Panc1 (cell line): Measurements from ENCODE around the gene GON4L. TPM values are rescaled to one million over a fixed set of nuclear protein-coding genes. Genes with fewer than 3 reads are reported as not detected.

ENCODE experiments used
- ATAC-seq: fragments of 200-7000 bp; cut with Tn5 transposase; 2 replicates; pipeline ENCODE4 v1.9.1; 2020; ENCODE audit warnings: mild to moderate bottlenecking, moderate library complexity
- BruUV-seq: library from RNA; stranded (reverse); fragments of 400-500 nt; replicated peaks from 2 replicates; lab custom pipeline; 2021; lab: Mats Ljungman, UMichigan
- CTCF ChIA-PET: fragments of 300-600 bp; sonication (Branson Sonifier 250); formaldehyde crosslinking; loops from one replicate; lab custom pipeline; 2022; ENCODE audit warnings: antibody characterized with exemption; lab: Charles Lee
- POLR2A ChIA-PET: fragments of 300-600 bp; sonication (Branson Sonifier 250); formaldehyde crosslinking; loops from one replicate; lab custom pipeline; 2022; ENCODE audit warnings: antibody characterized with exemption; lab: Charles Lee
- DNase-seq: peaks from one replicate; pipeline ENCODE4 v3.0.0-alpha.2; 2010; ENCODE audit warnings: low read depth, low spot score
- H3K27ac ChIP-seq: 2 replicates; pipeline ENCODE4 v1.5.1; 2011; ENCODE audit warnings: mild to moderate bottlenecking, low read length, inconsistent platforms
- H3K27me3 ChIP-seq: fragments of 200-500 bp; sonication (Bioruptor generic); 2 replicates; pipeline ENCODE4 v1.6.0; 2014; ENCODE audit warnings: low read length, inconsistent platforms; ENCODE audit not compliant: control insufficient read depth, insufficient read depth
- H3K36me3 ChIP-seq: fragments of 200-500 bp; sonication (Bioruptor generic); 2 replicates; pipeline ENCODE4 v1.5.1; 2014; ENCODE audit warnings: inconsistent platforms, mild to moderate bottlenecking, low read length, moderate library complexity; ENCODE audit not compliant: control insufficient read depth, insufficient read depth
- H3K4me1 ChIP-seq: 2 replicates; pipeline ENCODE4 v1.5.1; 2011; ENCODE audit warnings: inconsistent platforms, mild to moderate bottlenecking, low read length, moderate library complexity; ENCODE audit not compliant: control insufficient read depth, insufficient read depth
- H3K4me3 ChIP-seq, 2 experiments: 2 replicates each; pipeline ENCODE4 v1.5.1; 2011 to 2012; ENCODE audit warnings: low read depth in 2 of 2, low read length in 2 of 2, mild to moderate bottlenecking in 2 of 2, inconsistent platforms in 1 of 2, moderate library complexity in 1 of 2
- H3K9me3 ChIP-seq: fragments of 200-500 bp; sonication (Bioruptor generic); 2 replicates; pipeline ENCODE4 v1.5.1; 2014; ENCODE audit warnings: low read depth, mild to moderate bottlenecking, inconsistent platforms, low read length, moderate library complexity; ENCODE audit not compliant: control insufficient read depth, insufficient read depth
- POLR2AphosphoS5 ChIP-seq: IDR thresholded peaks from 2 replicates; pipeline ENCODE4 v1.6.1; 2012; ENCODE audit warnings: mild to moderate bottlenecking, low read depth, low read length, moderate library complexity
- REST ChIP-seq, 2 experiments: IDR thresholded peaks; 2 replicates each; pipeline ENCODE4 v1.6.1; 2011 to 2012; ENCODE audit warnings: low read depth in 2 of 2, control low read depth in 1 of 2, low read length in 1 of 2, mild to moderate bottlenecking in 1 of 2, moderate library complexity in 1 of 2; ENCODE audit not compliant: insufficient read depth in 1 of 2
- SIN3A ChIP-seq: IDR thresholded peaks from 2 replicates; pipeline ENCODE4 v1.6.1; 2012; ENCODE audit warnings: low read depth, mild to moderate bottlenecking, low read length, moderate library complexity, borderline replicate concordance; ENCODE audit not compliant: insufficient read depth
- TCF7L2 ChIP-seq: IDR thresholded peaks from 2 replicates; pipeline ENCODE4 v1.6.1; 2011; ENCODE audit warnings: mild to moderate bottlenecking, low read depth, low read length, inconsistent platforms
- in situ Hi-C: cut with HindIII; loops from 2 replicates; pipeline ENCODE4 v1.10.0; 2016; ENCODE audit warnings: low sequenced_read_pairs, low pct_unique_long_range_greater_than_20kb
- intact Hi-C: fragments of 100-400 bp; cut with micrococcal nuclease; formaldehyde crosslinking; loops from one replicate; pipeline ENCODE4 v1.10.0; 2022; ENCODE audit not compliant: unreplicated experiment
- total RNA-seq: library from RNA; stranded (reverse); gene quantifications from one replicate; pipeline ENCODE4 v1.2.1, GENCODE V29; 2021; ENCODE audit not compliant: unreplicated experiment
- TF ChIP-seq, protein P1 (sequence below): fragments of 450-650 bp; IDR thresholded peaks from 2 replicates; pipeline ENCODE4 v1.5.1; 2017; ENCODE audit warnings: mild to moderate bottlenecking

GON4L gene
- total RNA-seq, 1 experiment from 2014 or later, result 47.6 TPM

DNA sequence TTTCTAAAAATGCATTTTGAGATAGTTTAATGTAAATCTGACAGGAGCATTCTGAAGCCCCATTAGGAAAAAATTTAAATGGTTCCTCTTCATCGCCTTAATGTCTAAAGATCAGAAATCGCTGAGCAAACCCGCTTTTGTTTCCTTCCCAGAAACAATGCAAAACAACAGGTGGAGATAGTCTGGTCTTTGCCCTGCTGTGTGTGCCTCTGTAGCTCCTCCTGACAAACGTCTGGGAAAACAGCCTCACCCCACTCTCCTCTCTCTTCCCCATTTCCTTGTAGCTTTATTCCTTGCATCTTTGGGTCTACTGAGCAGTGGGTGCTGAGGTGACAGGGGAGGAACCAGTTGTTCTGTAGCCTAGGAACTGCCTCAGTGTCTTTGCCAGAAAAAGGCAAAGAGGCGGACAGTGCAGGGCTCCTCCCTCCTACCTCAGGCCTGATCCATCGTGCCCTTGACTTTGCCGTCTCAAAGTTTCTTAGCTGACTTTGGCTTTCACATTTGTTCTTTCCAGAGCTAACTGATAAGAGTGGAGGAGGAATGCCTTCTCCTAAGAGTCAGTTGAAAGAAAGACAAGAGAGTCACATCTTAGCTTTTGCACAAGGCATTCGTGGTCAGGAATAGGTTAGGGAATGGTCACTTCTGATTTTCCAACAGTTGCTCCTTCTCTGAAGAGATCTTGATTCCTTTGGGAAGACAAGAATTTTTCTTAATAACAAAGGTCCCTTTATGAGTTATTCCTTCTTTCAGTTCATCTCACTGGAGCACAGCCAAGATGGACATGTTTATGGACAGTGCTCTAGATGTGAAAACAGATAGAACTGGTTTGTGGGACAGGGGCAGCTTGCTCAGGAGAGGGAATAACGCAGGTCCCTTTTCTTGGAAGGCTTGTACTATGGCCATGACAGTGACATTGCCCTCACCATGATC lies 27.3 kb upstream of the GON4L start:
- Histone ChIP-seq H3K4me3 (no peak overlapping the region), H3K9me3 (no peaks in the 10 kb centered on the region), H3K27ac (no peak overlapping the region), H3K4me1 (no peaks in the 10 kb centered on the region), H3K27me3 (no peaks in the 10 kb centered on the region), H3K36me3 (no peaks in the 10 kb centered on the region)
- in situ Hi-C loops, result no loop called here
- ChIA-PET CTCF (interaction anchor here (0.5 kb wide), 1 partner anchor 33 kb away, joined by 6 read pairs; no protein-coding TSS in a partner anchor), POLR2A (interaction anchor here (0.6 kb wide), 2 partner anchors 13 to 52 kb away, joined by 3 read pairs; no protein-coding TSS in a partner anchor)
- no TSS peak for BruUV-seq
- no peak for TF ChIP-seq REST (IDR thresholded peaks at IDR 0.05; ENCODE audit: insufficient read depth in 1 of 2, low read depth in 2 of 2, low read length in 1 of 2)
- TF ChIP-seq, protein P1, sequence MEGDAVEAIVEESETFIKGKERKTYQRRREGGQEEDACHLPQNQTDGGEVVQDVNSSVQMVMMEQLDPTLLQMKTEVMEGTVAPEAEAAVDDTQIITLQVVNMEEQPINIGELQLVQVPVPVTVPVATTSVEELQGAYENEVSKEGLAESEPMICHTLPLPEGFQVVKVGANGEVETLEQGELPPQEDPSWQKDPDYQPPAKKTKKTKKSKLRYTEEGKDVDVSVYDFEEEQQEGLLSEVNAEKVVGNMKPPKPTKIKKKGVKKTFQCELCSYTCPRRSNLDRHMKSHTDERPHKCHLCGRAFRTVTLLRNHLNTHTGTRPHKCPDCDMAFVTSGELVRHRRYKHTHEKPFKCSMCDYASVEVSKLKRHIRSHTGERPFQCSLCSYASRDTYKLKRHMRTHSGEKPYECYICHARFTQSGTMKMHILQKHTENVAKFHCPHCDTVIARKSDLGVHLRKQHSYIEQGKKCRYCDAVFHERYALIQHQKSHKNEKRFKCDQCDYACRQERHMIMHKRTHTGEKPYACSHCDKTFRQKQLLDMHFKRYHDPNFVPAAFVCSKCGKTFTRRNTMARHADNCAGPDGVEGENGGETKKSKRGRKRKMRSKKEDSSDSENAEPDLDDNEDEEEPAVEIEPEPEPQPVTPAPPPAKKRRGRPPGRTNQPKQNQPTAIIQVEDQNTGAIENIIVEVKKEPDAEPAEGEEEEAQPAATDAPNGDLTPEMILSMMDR, result no peak
- no peak for TF ChIP-seq TCF7L2
- no peak for TF ChIP-seq SIN3A
- TF ChIP-seq POLR2AphosphoS5, result no peak
- no peak for DNase-seq
- no peak for ATAC-seq
- intact Hi-C loops, result no loop called here

GRCh38 chr1:155882766-155883165 lies 25.8 kb upstream of the GON4L start:
- intact Hi-C loops (no loop called here), in situ Hi-C loops (no loop called here)
- ChIA-PET CTCF (no interaction called here), POLR2A (interaction anchor here (0.5 to 1.0 kb wide), 2 partner anchors 16 to 27 kb away, joined by 4 to 8 read pairs; no protein-coding TSS in a partner anchor)
- Histone ChIP-seq H3K27me3 (no peaks in the 10 kb centered on the region), H3K4me1 (no peaks in the 10 kb centered on the region), H3K27ac (no peak overlapping the region), H3K36me3 (no peaks in the 10 kb centered on the region), H3K4me3 (no peak overlapping the region), H3K9me3 (no peaks in the 10 kb centered on the region)
- no peak for DNase-seq
- no peak for ATAC-seq
- TF ChIP-seq TCF7L2 (no peak), REST (IDR thresholded peaks at IDR 0.05; ENCODE audit: insufficient read depth in 1 of 2, low read depth in 2 of 2, low read length in 1 of 2) (no peak), POLR2AphosphoS5 (no peak), SIN3A (no peak)
- TF ChIP-seq, protein P1, result no peak
- no TSS peak for BruUV-seq
